ENCODE data around the gene TOMM34. TPM values are rescaled to one million over a fixed set of nuclear protein-coding genes. Genes with fewer than 3 reads are reported as not detected.

The TOMM34 gene
- total RNA-seq, 1 donor from 2014 or later = 16.2 TPM

DNA sequence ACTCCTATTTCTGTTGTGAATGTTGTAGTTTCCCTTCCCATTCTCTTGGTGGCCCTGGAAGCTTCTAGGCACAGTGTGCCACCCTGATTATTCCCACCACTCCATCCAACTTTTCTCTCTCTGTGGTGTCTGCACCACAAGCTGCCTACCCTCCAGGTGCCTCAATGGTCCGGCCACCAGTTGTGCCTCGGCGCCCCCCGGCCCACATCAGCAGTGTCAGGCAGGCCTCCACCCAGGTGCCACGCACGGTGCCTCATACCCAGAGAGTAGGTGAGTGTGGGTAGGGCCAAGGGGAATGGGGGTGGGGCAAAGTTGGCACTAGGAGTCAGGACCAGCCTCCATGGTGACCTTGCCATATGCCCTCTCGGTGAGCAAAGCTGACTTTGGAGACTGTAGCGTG lies 27.3 kb downstream of the TOMM34 start:
- intact Hi-C loops (cut with DNase I) = no loop called here
- Histone ChIP-seq H3K4me3 (no peak overlapping the region), H3K9me3 (no peaks in the 10 kb centered on the region), H3K4me1 (no peaks in the 10 kb centered on the region), H3K27ac (no peak overlapping the region), H3K27me3 (no peaks in the 10 kb centered on the region), H3K36me3 (no peaks in the 10 kb centered on the region)
- DNase-seq (ENCODE audit: extremely low spot score in 2 of 2) = no peak
- TF ChIP-seq, protein P1, sequence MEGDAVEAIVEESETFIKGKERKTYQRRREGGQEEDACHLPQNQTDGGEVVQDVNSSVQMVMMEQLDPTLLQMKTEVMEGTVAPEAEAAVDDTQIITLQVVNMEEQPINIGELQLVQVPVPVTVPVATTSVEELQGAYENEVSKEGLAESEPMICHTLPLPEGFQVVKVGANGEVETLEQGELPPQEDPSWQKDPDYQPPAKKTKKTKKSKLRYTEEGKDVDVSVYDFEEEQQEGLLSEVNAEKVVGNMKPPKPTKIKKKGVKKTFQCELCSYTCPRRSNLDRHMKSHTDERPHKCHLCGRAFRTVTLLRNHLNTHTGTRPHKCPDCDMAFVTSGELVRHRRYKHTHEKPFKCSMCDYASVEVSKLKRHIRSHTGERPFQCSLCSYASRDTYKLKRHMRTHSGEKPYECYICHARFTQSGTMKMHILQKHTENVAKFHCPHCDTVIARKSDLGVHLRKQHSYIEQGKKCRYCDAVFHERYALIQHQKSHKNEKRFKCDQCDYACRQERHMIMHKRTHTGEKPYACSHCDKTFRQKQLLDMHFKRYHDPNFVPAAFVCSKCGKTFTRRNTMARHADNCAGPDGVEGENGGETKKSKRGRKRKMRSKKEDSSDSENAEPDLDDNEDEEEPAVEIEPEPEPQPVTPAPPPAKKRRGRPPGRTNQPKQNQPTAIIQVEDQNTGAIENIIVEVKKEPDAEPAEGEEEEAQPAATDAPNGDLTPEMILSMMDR (IDR thresholded peaks at IDR 0.05) = no peak
- TF ChIP-seq POLR2AphosphoS5 (IDR thresholded peaks at IDR 0.05; ENCODE audit: insufficient read depth in 1 of 2, low read depth in 1 of 2) (no peak), POLR2A (IDR thresholded peaks at IDR 0.05) (no peak)

DNA sequence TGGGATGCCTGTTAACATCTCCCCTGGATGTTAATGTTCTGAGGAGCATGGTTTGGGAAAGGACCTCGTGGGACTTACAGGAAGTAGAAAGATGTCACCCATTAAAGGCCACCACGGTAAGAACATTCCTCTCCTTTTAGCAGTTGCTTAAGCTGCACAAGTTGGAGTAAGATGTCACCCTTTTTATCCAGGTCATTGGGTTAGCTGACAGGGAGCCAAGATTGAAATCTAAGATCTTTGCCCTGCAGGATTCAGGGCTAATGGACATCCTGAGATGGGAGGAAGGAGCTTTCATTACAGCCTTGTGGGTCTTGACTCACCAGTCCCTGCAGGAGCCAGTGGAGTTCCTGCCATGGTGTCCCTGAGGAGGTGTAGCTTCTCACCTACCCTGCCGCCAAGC lies 28.3 kb downstream of the TOMM34 start:
- no peaks in the 10 kb centered on the region for H3K36me3 ChIP-seq

DNA sequence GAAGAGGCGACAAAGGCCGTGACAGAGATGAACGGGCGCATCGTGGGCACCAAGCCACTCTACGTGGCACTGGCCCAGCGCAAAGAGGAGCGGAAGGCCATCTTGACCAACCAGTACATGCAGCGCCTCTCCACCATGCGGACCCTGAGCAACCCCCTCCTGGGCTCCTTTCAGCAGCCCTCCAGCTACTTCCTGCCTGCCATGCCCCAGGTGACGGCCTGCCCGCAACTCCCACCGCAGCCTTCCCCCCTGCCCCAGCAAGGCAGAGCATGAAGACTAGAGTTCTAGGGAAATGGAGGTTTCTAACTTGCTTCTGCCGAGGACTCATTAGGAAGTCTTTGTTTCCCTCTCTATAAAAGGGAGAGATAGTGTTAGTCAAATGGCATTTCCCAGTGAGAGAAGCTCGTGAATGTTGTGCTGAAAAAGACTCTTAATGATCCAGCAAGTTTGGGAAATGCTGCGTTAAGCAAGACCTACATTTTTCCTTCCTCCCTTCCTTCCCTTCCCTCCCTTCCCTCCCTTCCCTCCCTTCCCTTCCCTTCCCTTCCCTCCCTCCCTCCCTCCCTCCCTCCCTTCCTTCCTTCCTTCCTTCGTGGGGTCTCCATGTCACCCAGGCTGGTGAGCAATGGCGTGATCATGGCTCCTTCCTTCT lies 29.6 kb downstream of the TOMM34 start:
- intact Hi-C loops (cut with DNase I) = no loop called here
- TF ChIP-seq POLR2A (IDR thresholded peaks at IDR 0.05) (no peak), POLR2AphosphoS5 (IDR thresholded peaks at IDR 0.05; ENCODE audit: insufficient read depth in 1 of 2, low read depth in 1 of 2) (no peak)
- TF ChIP-seq, protein P1 (IDR thresholded peaks at IDR 0.05) = no peak
- DNase-seq (ENCODE audit: extremely low spot score in 2 of 2) = no peak
- Histone ChIP-seq H3K4me3 (no peak overlapping the region), H3K4me1 (no peaks in the 10 kb centered on the region), H3K27ac (no peak overlapping the region), H3K27me3 (no peaks in the 10 kb centered on the region), H3K36me3 (no peaks in the 10 kb centered on the region), H3K9me3 (no peaks in the 10 kb centered on the region)

More for the DNA sequence above, 28.3 kb downstream of the TOMM34 start:
- H3K4me1 ChIP-seq = no peaks in the 10 kb centered on the region
- no peaks in the 10 kb centered on the region for H3K9me3 ChIP-seq
- H3K4me3 ChIP-seq = no peak overlapping the region
- no peak overlapping the region for H3K27ac ChIP-seq
- TF ChIP-seq, protein P1 (IDR thresholded peaks at IDR 0.05) = no peak
- no peak for TF ChIP-seq POLR2A (IDR thresholded peaks at IDR 0.05)
- no peak for TF ChIP-seq POLR2AphosphoS5 (IDR thresholded peaks at IDR 0.05; ENCODE audit: insufficient read depth in 1 of 2, low read depth in 1 of 2)
- DNase-seq (ENCODE audit: extremely low spot score in 2 of 2) = no peak
- intact Hi-C loops (cut with DNase I) = no loop called here
- H3K27me3 ChIP-seq = no peaks in the 10 kb centered on the region

DNA sequence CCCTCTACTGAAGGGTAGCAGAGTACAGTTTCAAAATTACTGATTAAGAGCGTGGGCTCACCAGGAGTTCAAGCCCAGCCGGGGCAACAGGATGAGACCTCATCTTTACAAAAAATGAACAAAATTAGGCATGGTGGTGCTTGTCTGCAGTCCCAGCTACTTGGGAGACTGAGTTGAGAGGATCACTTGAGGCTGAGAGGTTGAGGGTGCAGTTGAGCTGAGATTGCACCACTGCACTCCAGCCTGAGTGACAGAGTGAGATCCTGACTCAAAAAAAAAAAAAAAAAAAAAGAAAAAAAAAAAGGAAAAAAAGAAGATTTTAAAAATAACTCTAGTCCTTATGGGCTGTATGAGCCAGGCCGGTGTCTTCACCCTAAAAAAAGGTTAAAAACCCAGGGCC lies 31.6 kb downstream of the TOMM34 start:
- no peak for DNase-seq (ENCODE audit: extremely low spot score in 2 of 2)
- intact Hi-C loops (cut with DNase I) = no loop called here
- Histone ChIP-seq H3K4me1 (no peaks in the 10 kb centered on the region), H3K4me3 (no peak overlapping the region), H3K9me3 (no peaks in the 10 kb centered on the region), H3K27me3 (no peaks in the 10 kb centered on the region), H3K36me3 (no peaks in the 10 kb centered on the region), H3K27ac (no peak overlapping the region)
- no peak for TF ChIP-seq POLR2AphosphoS5 (IDR thresholded peaks at IDR 0.05; ENCODE audit: insufficient read depth in 1 of 2, low read depth in 1 of 2)
- TF ChIP-seq, protein P1 (IDR thresholded peaks at IDR 0.05) = no peak
- no peak for TF ChIP-seq POLR2A (IDR thresholded peaks at IDR 0.05)

DNA sequence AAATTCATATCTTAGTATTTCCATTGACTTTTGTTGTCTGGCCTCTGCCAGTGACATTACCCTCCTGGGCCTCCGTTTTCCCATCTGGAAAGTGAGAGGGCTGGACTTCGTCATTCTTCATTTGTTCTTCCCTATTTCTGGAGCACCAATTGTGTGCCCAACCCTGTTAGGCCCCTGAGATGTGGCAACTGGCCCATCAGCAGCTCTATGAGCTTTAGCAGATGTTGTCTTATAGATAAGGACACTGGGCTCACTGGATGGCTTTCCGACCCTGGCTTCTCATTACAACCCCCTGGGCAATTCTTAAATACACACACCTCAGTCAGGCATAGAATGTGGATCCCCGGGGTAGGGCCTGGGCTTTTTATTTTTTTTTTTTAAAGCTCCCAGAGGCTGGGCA lies 35.7 kb downstream of the TOMM34 start:
- Histone ChIP-seq H3K36me3 (peaks cover 0 to 7% of the 10 kb centered on the region in 2 donors), H3K27me3 (no peaks in the 10 kb centered on the region), H3K4me1 (no peaks in the 10 kb centered on the region), H3K4me3 (no peak overlapping the region), H3K9me3 (no peaks in the 10 kb centered on the region), H3K27ac (no peak overlapping the region)
- intact Hi-C loops (cut with DNase I) = no loop called here
- TF ChIP-seq POLR2AphosphoS5 (IDR thresholded peaks at IDR 0.05; ENCODE audit: insufficient read depth in 1 of 2, low read depth in 1 of 2) (no peak), POLR2A (IDR thresholded peaks at IDR 0.05) (no peak)
- TF ChIP-seq, protein P1 (IDR thresholded peaks at IDR 0.05) = no peak
- DNase-seq (ENCODE audit: extremely low spot score in 2 of 2) = no peak
